Transverse colon (tissue), 3 donors: ENCODE results near the gene RCBTB1.

Experiments used
- POLR2A ChIP-seq: fragments of 450-650 bp; IDR thresholded peaks from one replicate; pipeline ENCODE4 v1.6.1; 2016; ENCODE audit warnings: antibody characterized with exemption, mild to moderate bottlenecking, moderate library complexity
- TF ChIP-seq, protein P1 (sequence below), 5 experiments: fragments of 200-600 bp in 3 of 5; fragments of 450-650 bp in 2 of 5; sonication (generic) in 3 of 5; IDR thresholded peaks; 1 replicate in 2 of 5; 2 replicates in 3 of 5; pipeline ENCODE4 v1.5.1; 2016 to 2017; ENCODE audit warnings: antibody characterized with exemption in 5 of 5, inconsistent platforms in 3 of 5, mild to moderate bottlenecking in 2 of 5, moderate library complexity in 1 of 5

DNA sequence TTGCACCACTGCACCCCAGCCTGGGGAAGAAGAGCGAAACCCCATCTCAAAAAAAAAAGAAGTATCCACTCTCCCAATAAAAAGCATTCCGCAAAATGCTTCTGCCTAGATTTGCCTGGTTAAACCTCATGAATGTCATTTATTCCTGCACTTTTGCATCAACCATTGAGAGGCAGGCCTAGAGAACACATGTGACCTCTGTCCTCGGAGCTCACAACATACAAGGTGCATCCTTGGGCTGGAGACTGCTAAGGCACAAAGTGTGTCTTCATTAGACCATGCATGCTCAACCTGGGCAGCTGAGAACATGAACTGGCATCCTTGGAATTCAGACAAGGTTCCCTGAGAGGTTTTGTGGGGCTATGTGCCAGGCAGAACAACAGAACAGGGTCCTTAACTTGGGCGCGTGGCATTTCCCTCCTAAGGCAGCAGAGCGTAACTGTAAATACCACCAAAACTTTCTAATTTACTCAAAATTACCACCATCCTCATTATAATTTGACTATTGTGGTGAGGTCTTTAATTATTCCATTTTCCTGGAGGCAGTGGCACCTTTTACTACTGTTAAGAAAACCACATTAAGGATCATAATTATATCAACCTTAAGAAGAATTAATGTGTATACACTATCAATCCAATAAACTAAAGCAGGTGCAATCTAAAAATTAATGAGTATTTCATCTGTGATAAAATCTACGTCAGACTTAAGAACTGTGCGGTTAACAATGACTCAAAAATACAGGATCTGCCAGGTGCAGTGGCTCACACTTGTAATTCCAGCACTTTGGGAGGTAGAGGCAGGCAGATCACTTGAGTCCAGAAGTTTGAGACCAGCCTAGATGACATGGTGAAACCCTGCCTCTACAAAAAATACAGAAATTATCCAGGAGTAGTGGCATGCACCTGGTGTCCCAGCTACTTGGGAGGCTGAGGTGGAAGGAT, 13.8 kb downstream of the RCBTB1 start:
- TF ChIP-seq, protein P1, sequence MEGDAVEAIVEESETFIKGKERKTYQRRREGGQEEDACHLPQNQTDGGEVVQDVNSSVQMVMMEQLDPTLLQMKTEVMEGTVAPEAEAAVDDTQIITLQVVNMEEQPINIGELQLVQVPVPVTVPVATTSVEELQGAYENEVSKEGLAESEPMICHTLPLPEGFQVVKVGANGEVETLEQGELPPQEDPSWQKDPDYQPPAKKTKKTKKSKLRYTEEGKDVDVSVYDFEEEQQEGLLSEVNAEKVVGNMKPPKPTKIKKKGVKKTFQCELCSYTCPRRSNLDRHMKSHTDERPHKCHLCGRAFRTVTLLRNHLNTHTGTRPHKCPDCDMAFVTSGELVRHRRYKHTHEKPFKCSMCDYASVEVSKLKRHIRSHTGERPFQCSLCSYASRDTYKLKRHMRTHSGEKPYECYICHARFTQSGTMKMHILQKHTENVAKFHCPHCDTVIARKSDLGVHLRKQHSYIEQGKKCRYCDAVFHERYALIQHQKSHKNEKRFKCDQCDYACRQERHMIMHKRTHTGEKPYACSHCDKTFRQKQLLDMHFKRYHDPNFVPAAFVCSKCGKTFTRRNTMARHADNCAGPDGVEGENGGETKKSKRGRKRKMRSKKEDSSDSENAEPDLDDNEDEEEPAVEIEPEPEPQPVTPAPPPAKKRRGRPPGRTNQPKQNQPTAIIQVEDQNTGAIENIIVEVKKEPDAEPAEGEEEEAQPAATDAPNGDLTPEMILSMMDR (IDR thresholded peaks at IDR 0.05) = no peak
- TF ChIP-seq POLR2A = no peak
